ENCODE data around the gene CFP. TPM values are rescaled to one million over a fixed set of nuclear protein-coding genes. Genes with fewer than 3 reads are reported as not detected.
"Not testable (repeated sequence)": the region's sequence is repeated elsewhere in the genome, so short reads cannot be mapped to it uniquely, and the experiment has no call there.

Gene CFP
- polyA plus RNA-seq (2012; rRNA removed): 0.03 and 0.19 TPM in 2 replicates
- polyA plus RNA-seq (2012; cell fraction: cytosol; rRNA removed): 0.01 and 0.03 TPM in 2 replicates
- polyA plus RNA-seq (2012; cell fraction: nucleus; rRNA removed): 0.89 and 1.1 TPM in 2 replicates

DNA sequence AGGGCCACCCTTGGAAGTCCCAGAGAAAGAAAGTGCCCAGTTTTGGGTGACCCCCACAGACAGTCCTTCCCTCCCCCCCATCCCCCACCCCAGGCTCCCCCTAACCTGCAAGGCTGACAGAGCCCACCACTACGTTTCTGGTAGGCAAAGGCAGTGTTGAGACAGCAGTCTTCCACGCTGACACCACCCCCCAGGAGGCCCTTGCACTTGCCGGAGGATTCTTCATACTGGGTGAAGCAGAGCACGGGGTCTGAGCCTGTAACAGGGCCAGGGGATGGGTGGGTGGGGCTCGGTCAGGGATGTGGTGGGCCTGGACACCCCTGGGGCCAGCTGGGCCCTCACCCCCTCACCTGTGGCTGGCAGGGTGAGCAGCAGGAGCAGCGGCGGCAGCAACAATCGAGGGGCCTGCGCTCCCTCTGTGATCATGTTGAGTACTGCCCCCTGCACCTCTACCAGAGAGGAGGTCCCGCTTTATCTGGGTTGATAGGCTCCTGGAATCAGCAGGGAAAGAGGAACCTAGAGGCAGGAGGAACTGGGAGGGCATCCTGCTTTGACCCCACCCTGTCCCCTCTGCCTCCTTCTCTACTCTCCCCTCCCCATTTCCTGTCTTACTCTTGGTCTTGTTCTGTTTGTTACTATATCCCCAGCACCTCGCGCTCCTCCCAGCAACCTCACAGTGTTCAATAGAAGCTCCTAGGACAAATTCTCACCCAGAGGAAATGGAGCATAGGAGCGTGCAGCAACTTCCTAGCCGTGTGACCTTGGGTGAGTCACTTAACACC is at the start of gene CFP:
CFP (minus strand) TSS at position 512 of the 782 bp plus-strand sequence; CDS start at position 426, 86 bp downstream.
- Histone ChIP-seq H3K27me3 (ENCODE audit: insufficient read depth) (peaks cover 6% of the 10 kb centered on the region), H3K9me2 (no peaks in the 10 kb centered on the region), H3K9me3 (no peaks in the 10 kb centered on the region)

DNA sequence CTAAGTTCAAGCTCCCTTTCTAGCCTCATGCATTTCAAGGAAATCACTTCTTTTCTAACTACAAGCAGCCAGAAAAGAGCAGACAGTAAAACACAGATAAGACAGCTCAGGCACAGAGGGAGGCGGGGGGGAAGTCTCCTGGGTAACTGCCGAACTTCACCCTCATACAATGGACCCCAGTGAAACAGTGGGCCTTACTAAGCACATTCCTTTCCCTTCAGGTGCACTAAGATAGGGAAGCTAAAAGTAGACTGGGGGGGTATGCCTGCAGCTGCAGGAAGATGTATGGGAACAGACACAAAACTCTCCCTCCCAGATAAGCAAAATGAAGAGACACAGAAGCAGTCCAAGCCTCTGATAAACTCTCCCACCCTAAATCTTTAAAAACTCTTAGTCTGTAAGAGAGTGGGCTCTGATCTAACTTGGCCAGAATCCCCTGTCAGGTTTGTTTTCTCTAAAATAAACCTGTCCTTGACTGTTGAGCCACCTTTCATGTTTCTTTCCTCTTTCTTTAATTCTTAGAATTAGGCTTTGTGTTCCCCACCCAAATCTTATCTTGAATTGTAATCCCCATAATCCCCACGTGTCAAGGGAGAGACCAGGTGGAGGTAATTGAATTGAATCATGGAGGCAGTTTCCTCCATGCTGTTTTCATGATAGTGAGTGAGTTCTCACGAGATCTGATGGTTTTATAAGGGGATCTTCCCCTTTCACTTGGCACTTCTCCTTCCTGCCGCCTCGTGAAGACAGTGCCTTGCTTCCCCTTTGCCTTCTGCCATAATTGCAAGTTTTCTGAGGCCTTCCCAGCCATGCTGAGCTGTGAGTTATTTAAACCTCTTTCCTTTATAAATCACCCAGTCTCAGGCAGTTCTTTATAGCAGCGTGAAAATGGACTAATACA is 46.5 kb upstream of the CFP start:
- WGBS (ENCODE audit: low lambda C conversion rate): 10% methylated on average over 7 of the region's 7 CpGs

More for the DNA sequence above, at the start of gene CFP:
- no peak for DNase-seq
- TF ChIP-seq, protein P1, sequence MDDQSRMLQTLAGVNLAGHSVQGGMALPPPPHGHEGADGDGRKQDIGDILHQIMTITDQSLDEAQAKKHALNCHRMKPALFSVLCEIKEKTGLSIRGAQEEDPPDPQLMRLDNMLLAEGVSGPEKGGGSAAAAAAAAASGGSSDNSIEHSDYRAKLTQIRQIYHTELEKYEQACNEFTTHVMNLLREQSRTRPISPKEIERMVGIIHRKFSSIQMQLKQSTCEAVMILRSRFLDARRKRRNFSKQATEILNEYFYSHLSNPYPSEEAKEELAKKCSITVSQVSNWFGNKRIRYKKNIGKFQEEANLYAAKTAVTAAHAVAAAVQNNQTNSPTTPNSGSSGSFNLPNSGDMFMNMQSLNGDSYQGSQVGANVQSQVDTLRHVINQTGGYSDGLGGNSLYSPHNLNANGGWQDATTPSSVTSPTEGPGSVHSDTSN (IDR thresholded peaks at IDR 0.05): no peak
- TF ChIP-seq EZH2phosphoT487 (IDR thresholded peaks at IDR 0.05; ENCODE audit: borderline replicate concordance, low read depth) (no peak), RAD21 (IDR thresholded peaks at IDR 0.05; ENCODE audit: low read length) (no peak), EP300 (IDR thresholded peaks at IDR 0.05; ENCODE audit: borderline replicate concordance in 1 of 2, low read depth in 1 of 2, low read length in 1 of 2) (no peak), GATA2 (CRISPR knock-in tag; IDR thresholded peaks at IDR 0.05) (no peak), FOXM1 (IDR thresholded peaks at IDR 0.05; ENCODE audit: low read depth) (no peak), RXRA (IDR thresholded peaks at IDR 0.05; ENCODE audit: borderline replicate concordance, low read depth) (no peak), FOXJ3 (CRISPR knock-in tag; IDR thresholded peaks at IDR 0.05) (no peak), RCOR1 (IDR thresholded peaks at IDR 0.05; ENCODE audit: low read length) (no peak), TAF1 (IDR thresholded peaks at IDR 0.05; ENCODE audit: borderline replicate concordance, low read depth, low read length) (no peak)
- TF ChIP-seq, protein P2, sequence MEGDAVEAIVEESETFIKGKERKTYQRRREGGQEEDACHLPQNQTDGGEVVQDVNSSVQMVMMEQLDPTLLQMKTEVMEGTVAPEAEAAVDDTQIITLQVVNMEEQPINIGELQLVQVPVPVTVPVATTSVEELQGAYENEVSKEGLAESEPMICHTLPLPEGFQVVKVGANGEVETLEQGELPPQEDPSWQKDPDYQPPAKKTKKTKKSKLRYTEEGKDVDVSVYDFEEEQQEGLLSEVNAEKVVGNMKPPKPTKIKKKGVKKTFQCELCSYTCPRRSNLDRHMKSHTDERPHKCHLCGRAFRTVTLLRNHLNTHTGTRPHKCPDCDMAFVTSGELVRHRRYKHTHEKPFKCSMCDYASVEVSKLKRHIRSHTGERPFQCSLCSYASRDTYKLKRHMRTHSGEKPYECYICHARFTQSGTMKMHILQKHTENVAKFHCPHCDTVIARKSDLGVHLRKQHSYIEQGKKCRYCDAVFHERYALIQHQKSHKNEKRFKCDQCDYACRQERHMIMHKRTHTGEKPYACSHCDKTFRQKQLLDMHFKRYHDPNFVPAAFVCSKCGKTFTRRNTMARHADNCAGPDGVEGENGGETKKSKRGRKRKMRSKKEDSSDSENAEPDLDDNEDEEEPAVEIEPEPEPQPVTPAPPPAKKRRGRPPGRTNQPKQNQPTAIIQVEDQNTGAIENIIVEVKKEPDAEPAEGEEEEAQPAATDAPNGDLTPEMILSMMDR (IDR thresholded peaks at IDR 0.05): no peak
- TF ChIP-seq, protein P3, sequence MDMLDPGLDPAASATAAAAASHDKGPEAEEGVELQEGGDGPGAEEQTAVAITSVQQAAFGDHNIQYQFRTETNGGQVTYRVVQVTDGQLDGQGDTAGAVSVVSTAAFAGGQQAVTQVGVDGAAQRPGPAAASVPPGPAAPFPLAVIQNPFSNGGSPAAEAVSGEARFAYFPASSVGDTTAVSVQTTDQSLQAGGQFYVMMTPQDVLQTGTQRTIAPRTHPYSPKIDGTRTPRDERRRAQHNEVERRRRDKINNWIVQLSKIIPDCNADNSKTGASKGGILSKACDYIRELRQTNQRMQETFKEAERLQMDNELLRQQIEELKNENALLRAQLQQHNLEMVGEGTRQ (IDR thresholded peaks at IDR 0.05; ENCODE audit: borderline replicate concordance, low read depth, low read length): no peak
- TF ChIP-seq, protein P4, sequence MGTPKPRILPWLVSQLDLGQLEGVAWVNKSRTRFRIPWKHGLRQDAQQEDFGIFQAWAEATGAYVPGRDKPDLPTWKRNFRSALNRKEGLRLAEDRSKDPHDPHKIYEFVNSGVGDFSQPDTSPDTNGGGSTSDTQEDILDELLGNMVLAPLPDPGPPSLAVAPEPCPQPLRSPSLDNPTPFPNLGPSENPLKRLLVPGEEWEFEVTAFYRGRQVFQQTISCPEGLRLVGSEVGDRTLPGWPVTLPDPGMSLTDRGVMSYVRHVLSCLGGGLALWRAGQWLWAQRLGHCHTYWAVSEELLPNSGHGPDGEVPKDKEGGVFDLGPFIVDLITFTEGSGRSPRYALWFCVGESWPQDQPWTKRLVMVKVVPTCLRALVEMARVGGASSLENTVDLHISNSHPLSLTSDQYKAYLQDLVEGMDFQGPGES (IDR thresholded peaks at IDR 0.05; ENCODE audit: low read depth, low read length): no peak
- ChIA-PET CTCF (interaction anchor here (0.9 to 2.6 kb wide), 3 partner anchors 12 to 15 kb away, joined by 3 to 14 read pairs (median 3); no protein-coding TSS in a partner anchor), POLR2A (no interaction called here)
- no peak within 1 kb of the TSS for H3K4me3 ChIP-seq (ENCODE audit: low read depth in 2 of 2, low read length in 1 of 2)
- no peak within 1 kb of the TSS for H3K27ac ChIP-seq (ENCODE audit: low read depth in 2 of 2, low read length in 1 of 2)
- no peak within 1 kb of the TSS for H3K9ac ChIP-seq
- no peak within 1 kb of the TSS for H2AFZ ChIP-seq (ENCODE audit: low read depth)
- H3F3A ChIP-seq (replicated peaks; ENCODE audit: insufficient read depth): no peaks in the 10 kb centered on the region
- H3K36me3 ChIP-seq (replicated peaks in 1 of 2; ENCODE audit: control insufficient read depth in 1 of 2, insufficient read depth in 2 of 2, low read length in 1 of 2): peaks cover 0 to 4% of the 10 kb centered on the region in 2 experiments
- no peaks in the 10 kb centered on the region for H4K20me1 ChIP-seq (ENCODE audit: insufficient read depth)
- no peaks in the 10 kb centered on the region for H3K79me2 ChIP-seq (ENCODE audit: insufficient read depth)
- H3K4me1 ChIP-seq (ENCODE audit: control insufficient read depth in 1 of 2, insufficient read depth in 2 of 2, low read depth in 1 of 2, low read length in 1 of 2): no peaks in the 10 kb centered on the region
- H3K4me2 ChIP-seq: no peak within 1 kb of the TSS
- WGBS (ENCODE audit: low lambda C conversion rate): 66% methylated on average over 9 of the region's 14 CpGs

More for the DNA sequence above, 46.5 kb upstream of the CFP start:
- H3K4me2 ChIP-seq; H4K20me1 ChIP-seq (ENCODE audit: insufficient read depth); POLR2A ChIA-PET; H3K27me3 ChIP-seq (ENCODE audit: insufficient read depth); DNase-seq; H3F3A ChIP-seq (replicated peaks; ENCODE audit: insufficient read depth); H3K4me1 ChIP-seq (ENCODE audit: control insufficient read depth in 1 of 2, insufficient read depth in 2 of 2, low read depth in 1 of 2, low read length in 1 of 2); H3K27ac ChIP-seq (ENCODE audit: low read depth in 2 of 2, low read length in 1 of 2); H3K9me2 ChIP-seq; H3K4me3 ChIP-seq (ENCODE audit: low read depth in 2 of 2, low read length in 1 of 2); H3K9ac ChIP-seq; H3K79me2 ChIP-seq (ENCODE audit: insufficient read depth); H3K36me3 ChIP-seq (replicated peaks in 1 of 2; ENCODE audit: control insufficient read depth in 1 of 2, insufficient read depth in 2 of 2, low read length in 1 of 2); H2AFZ ChIP-seq (ENCODE audit: low read depth); H3K9me3 ChIP-seq: not testable (repeated sequence)
- CTCF ChIA-PET: interaction anchor here (0.6 kb wide), 1 partner anchor 111 kb away, joined by 3 read pairs; no protein-coding TSS in a partner anchor
